Astrocyte (in vitro differentiated cells and primary cell): ENCODE data around the gene CBFA2T2.

Source experiments
- EZH2 ChIP-seq: IDR thresholded peaks from 2 replicates; pipeline ENCODE4 v1.6.1; 2012; ENCODE audit warnings: mild to moderate bottlenecking, low read length, inconsistent platforms; ENCODE audit not compliant: insufficient read depth
- TF ChIP-seq, protein P1 (sequence below): IDR thresholded peaks from 2 replicates; pipeline ENCODE4 v1.5.1; 2011; ENCODE audit warnings: low read depth, mild to moderate bottlenecking, inconsistent platforms, low read length, moderate library complexity; ENCODE audit not compliant: insufficient read depth

- TF ChIP-seq, protein P1, sequence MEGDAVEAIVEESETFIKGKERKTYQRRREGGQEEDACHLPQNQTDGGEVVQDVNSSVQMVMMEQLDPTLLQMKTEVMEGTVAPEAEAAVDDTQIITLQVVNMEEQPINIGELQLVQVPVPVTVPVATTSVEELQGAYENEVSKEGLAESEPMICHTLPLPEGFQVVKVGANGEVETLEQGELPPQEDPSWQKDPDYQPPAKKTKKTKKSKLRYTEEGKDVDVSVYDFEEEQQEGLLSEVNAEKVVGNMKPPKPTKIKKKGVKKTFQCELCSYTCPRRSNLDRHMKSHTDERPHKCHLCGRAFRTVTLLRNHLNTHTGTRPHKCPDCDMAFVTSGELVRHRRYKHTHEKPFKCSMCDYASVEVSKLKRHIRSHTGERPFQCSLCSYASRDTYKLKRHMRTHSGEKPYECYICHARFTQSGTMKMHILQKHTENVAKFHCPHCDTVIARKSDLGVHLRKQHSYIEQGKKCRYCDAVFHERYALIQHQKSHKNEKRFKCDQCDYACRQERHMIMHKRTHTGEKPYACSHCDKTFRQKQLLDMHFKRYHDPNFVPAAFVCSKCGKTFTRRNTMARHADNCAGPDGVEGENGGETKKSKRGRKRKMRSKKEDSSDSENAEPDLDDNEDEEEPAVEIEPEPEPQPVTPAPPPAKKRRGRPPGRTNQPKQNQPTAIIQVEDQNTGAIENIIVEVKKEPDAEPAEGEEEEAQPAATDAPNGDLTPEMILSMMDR = no peak
- no peak for TF ChIP-seq EZH2
These were observed 69.3 kb downstream of the CBFA2T2 start for GRCh38 chr20:33559212-33559611.
